AG09319 (cell line): ENCODE measurements around the gene FRRS1L.

Experiments
- DNase-seq: peaks from one replicate; pipeline ENCODE4 v3.0.0-alpha.2; 2010; ENCODE audit warnings: low read depth; ENCODE audit errors: extremely low read depth
- TF ChIP-seq, protein P1 (sequence below): IDR thresholded peaks from 2 replicates; pipeline ENCODE4 v1.5.1; 2011; ENCODE audit warnings: low read depth, mild to moderate bottlenecking, inconsistent platforms, low read length, moderate library complexity

FRRS1L gene

DNA sequence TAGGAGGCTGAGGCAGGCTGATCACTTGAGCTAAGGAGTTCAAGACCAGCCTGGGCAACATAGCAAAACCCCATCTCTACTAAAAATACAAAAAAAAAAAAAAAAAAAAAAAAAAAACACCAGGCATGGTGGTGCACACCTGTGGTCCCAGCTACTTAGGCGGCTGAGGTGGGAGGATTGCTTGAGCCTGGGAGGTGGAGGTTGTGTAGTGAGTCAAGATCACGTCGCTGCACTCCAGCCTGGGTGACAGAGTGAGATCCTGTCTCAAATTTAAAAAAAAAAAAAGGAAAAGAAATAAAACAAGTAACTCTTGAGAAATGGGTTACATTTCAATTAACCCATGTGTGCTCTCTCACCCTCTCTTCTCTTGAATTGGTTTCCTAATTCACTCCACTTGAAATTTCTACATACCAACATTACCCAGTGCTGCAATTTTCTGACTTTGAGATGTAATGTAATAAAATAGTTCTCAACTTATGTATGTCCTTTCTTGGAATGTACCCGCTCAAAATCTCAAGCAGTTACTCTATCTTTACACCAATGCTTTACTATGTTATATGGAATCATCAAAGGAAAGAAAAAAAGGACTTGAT is 83.1 kb downstream of the FRRS1L start:
- TF ChIP-seq, protein P1, sequence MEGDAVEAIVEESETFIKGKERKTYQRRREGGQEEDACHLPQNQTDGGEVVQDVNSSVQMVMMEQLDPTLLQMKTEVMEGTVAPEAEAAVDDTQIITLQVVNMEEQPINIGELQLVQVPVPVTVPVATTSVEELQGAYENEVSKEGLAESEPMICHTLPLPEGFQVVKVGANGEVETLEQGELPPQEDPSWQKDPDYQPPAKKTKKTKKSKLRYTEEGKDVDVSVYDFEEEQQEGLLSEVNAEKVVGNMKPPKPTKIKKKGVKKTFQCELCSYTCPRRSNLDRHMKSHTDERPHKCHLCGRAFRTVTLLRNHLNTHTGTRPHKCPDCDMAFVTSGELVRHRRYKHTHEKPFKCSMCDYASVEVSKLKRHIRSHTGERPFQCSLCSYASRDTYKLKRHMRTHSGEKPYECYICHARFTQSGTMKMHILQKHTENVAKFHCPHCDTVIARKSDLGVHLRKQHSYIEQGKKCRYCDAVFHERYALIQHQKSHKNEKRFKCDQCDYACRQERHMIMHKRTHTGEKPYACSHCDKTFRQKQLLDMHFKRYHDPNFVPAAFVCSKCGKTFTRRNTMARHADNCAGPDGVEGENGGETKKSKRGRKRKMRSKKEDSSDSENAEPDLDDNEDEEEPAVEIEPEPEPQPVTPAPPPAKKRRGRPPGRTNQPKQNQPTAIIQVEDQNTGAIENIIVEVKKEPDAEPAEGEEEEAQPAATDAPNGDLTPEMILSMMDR = no peak
- no peak for DNase-seq

DNA sequence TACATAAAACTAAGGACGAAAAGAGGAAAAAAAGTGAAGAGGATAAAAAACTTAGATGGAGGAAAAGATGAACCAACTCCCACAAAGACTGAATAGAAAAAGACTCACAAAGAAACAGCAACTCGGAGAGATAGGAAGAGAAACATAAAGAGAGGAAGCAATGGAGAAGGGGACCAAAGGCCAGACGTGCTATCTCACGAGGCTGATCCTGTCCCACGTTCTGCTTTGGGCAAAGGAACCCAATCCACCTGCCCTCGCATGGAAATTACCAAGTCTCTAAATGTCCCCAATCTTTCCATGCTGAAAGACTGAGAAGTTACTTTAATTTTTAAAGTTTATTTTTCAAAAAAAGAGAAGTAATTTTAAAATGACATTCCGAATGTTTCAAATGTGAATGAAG is 83.9 kb downstream of the FRRS1L start:
- TF ChIP-seq, protein P1 = no peak
- no peak for DNase-seq

DNA sequence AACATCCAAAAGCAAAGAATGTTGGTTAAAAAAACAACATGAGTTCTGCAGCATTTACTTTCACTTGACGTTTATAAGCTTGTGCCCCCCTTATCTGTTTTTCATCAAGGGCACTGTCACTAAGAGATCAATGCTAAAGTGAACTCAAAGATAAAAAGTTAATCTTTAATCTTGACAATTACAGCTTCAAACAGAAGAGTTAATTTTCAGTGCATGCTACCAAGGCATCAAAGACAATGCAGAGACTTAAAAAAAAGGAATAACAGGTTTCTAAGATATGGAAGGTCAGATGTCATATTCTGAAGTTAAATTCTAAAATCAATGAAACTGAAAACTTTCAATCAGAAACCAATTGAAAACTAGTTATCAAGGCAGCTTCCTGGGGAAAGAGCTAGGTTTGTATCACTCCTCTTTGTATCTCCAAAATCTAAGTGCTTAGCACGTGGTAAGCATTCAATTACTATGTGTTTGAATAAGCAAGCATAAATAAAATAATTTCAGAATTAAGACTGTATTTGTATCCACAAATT is 84.9 kb downstream of the FRRS1L start:
- no peak for DNase-seq
- TF ChIP-seq, protein P1 = no peak
